Keratinocyte (primary cell): ENCODE data around the gene MFAP4. TPM values are rescaled to one million over a fixed set of nuclear protein-coding genes. Genes with fewer than 3 reads are reported as not detected.

Experiments
- DNase-seq: peaks from one replicate; pipeline ENCODE4 v3.0.0-alpha.2; 2011; ENCODE audit warnings: low read depth, missing footprints, low spot score
- FAIRE-seq: peaks from 2 replicates; lab custom pipeline; 2011; peaks lifted over from hg19 to GRCh38; lab: Jason Lieb, UNC
- H2AFZ ChIP-seq: 2 replicates; pipeline ENCODE4 v1.6.0; 2012; ENCODE audit warnings: low read length, control low read depth, inconsistent platforms; ENCODE audit not compliant: control insufficient read depth
- H3K27ac ChIP-seq: 2 replicates; pipeline ENCODE4 v1.5.1; 2011; ENCODE audit warnings: low read length; ENCODE audit not compliant: control insufficient read depth, insufficient read depth
- H3K27me3 ChIP-seq: 3 replicates; pipeline ENCODE4 v1.6.0; 2011; ENCODE audit warnings: low read length; ENCODE audit not compliant: control insufficient read depth, insufficient read depth; ENCODE audit errors: extremely low read depth
- H3K36me3 ChIP-seq, 2 experiments: 2 replicates in 1 of 2; 3 replicates in 1 of 2; pipeline ENCODE4 v1.5.1; 2011; ENCODE audit warnings: low read length in 2 of 2, mild to moderate bottlenecking in 1 of 2; ENCODE audit not compliant: control insufficient read depth in 2 of 2, insufficient read depth in 2 of 2; ENCODE audit errors: extremely low read depth in 1 of 2
- H3K4me1 ChIP-seq: 3 replicates; pipeline ENCODE4 v1.5.1; 2011; ENCODE audit warnings: low read length; ENCODE audit not compliant: control insufficient read depth, insufficient read depth; ENCODE audit errors: extremely low read depth
- H3K4me2 ChIP-seq: 3 replicates; pipeline ENCODE4 v1.6.0; 2011; ENCODE audit warnings: low read depth, low read length; ENCODE audit not compliant: control insufficient read depth, insufficient read depth; ENCODE audit errors: extremely low read depth
- H3K4me3 ChIP-seq, 3 experiments: fragments of 200-600 bp in 1 of 3; sonication (generic) in 1 of 3; 2 replicates in 2 of 3; 3 replicates in 1 of 3; pipeline ENCODE4 v1.5.1; 2011 to 2016; ENCODE audit warnings: low read length in 3 of 3, mild to moderate bottlenecking in 3 of 3, control low read depth in 2 of 3, inconsistent platforms in 1 of 3, low read depth in 1 of 3, mixed read lengths in 1 of 3, mixed run types in 1 of 3, moderate library complexity in 1 of 3; ENCODE audit not compliant: control insufficient read depth in 2 of 3, insufficient read depth in 2 of 3; ENCODE audit errors: extremely low read depth in 1 of 3
- H3K79me2 ChIP-seq: 2 replicates; pipeline ENCODE4 v1.6.0; 2012; ENCODE audit warnings: low read length; ENCODE audit not compliant: control insufficient read depth, insufficient read depth
- H3K9ac ChIP-seq: 3 replicates; pipeline ENCODE4 v1.6.0; 2011; ENCODE audit warnings: low read length; ENCODE audit not compliant: control insufficient read depth, insufficient read depth; ENCODE audit errors: extremely low read depth
- H3K9me1 ChIP-seq: 3 replicates; pipeline ENCODE4 v1.6.0; 2011; ENCODE audit warnings: low read length; ENCODE audit not compliant: control insufficient read depth, insufficient read depth; ENCODE audit errors: extremely low read depth
- H3K9me3 ChIP-seq: 2 replicates; pipeline ENCODE4 v1.5.1; 2012; ENCODE audit warnings: low read depth, low read length; ENCODE audit not compliant: control insufficient read depth
- H4K20me1 ChIP-seq: 3 replicates; pipeline ENCODE4 v1.6.0; 2011; ENCODE audit warnings: low read length; ENCODE audit not compliant: control insufficient read depth, insufficient read depth; ENCODE audit errors: extremely low read depth
- EZH2 ChIP-seq: IDR thresholded peaks from one replicate; pipeline ENCODE4 v1.6.1; 2012; ENCODE audit warnings: inconsistent platforms, mild to moderate bottlenecking, low read length, moderate library complexity
- dilution Hi-C: fragments of 300-500 bp; cut with MboI; formaldehyde crosslinking; loops from one replicate; pipeline ENCODE4 v1.7.0; 2020; ENCODE audit warnings: low sequenced_read_pairs; ENCODE audit not compliant: extremely low pct_ligation_motif_present
- polyA plus RNA-seq, 5 experiments: library from polyadenylated mRNA; depleted of rRNA in 3 of 5; stranded (reverse) in 3 of 5; stranded (forward) in 1 of 5; unstranded in 1 of 5; fragments of >200 nt; gene quantifications; 1 replicate in 1 of 5; 2 replicates in 3 of 5; 3 replicates in 1 of 5; pipeline versions ENCODE4 v1.2.1 to v1.2.3, GENCODE V29; 2011 to 2012; ENCODE audit warnings: missing spikeins in 2 of 5, low read depth in 1 of 5, low replicate concordance in 1 of 5
- TF ChIP-seq, protein P1 (sequence below), 3 experiments: IDR thresholded peaks in 1 of 3; conservative IDR thresholded peaks in 1 of 3; optimal IDR thresholded peaks in 1 of 3; 2 replicates in 2 of 3; 3 replicates in 1 of 3; pipeline versions ENCODE3 to v1.5.1; 2011; ENCODE audit warnings: low read length in 3 of 3, mild to moderate bottlenecking in 3 of 3, moderate library complexity in 2 of 3, control low read depth in 1 of 3, inconsistent platforms in 1 of 3; ENCODE audit not compliant: insufficient read depth in 2 of 3; ENCODE audit errors: extremely low read depth in 1 of 3

Gene MFAP4
- polyA plus RNA-seq, 1 donor (not counting 4 experiments of a cell fraction or from before 2014, with no cell fraction given) = not detected

DNA sequence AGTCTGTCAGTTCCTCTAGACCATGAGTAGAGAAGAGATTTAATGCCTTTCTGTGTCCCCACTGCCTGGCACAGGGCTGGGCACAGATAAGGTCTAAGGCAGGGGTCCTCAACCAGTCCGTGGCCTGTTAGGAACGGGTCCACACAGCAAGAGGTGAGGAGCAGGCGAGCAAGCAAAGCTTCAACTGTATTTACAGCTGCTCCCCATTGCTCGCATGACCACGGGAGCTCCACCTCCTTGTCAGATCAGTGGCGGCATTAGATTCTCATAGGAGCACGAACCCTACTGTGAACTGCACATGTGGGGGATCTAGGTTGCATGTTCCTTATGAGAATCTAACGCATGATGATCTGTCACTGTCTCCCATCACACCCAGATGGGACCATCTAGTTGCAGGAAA, 26.2 kb downstream of the MFAP4 start:
- H4K20me1 ChIP-seq = no peaks in the 10 kb centered on the region
- TF ChIP-seq, protein P1, sequence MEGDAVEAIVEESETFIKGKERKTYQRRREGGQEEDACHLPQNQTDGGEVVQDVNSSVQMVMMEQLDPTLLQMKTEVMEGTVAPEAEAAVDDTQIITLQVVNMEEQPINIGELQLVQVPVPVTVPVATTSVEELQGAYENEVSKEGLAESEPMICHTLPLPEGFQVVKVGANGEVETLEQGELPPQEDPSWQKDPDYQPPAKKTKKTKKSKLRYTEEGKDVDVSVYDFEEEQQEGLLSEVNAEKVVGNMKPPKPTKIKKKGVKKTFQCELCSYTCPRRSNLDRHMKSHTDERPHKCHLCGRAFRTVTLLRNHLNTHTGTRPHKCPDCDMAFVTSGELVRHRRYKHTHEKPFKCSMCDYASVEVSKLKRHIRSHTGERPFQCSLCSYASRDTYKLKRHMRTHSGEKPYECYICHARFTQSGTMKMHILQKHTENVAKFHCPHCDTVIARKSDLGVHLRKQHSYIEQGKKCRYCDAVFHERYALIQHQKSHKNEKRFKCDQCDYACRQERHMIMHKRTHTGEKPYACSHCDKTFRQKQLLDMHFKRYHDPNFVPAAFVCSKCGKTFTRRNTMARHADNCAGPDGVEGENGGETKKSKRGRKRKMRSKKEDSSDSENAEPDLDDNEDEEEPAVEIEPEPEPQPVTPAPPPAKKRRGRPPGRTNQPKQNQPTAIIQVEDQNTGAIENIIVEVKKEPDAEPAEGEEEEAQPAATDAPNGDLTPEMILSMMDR (optimal IDR thresholded peaks at IDR 0.05 in 1 of 3, IDR thresholded peaks at IDR 0.05 in 1 of 3, conservative IDR thresholded peaks at IDR 0.05 in 1 of 3; ENCODE audit: extremely low read depth in 1 of 3, insufficient read depth in 2 of 3, low read length in 3 of 3) = no peak
- no peak for TF ChIP-seq EZH2
- peaks cover 2% of the 10 kb centered on the region for H3K79me2 ChIP-seq
- no peaks in the 10 kb centered on the region for H3K9me1 ChIP-seq
- no peak overlapping the region for H3K27ac ChIP-seq
- peaks cover 12% of the 10 kb centered on the region for H3K4me1 ChIP-seq
- no peak overlapping the region for H3K9ac ChIP-seq
- H3K4me3 ChIP-seq = no peak overlapping the region
- no peak overlapping the region for H3K4me2 ChIP-seq
- H2AFZ ChIP-seq = no peak overlapping the region
- FAIRE-seq (no peak), DNase-seq (no peak)
- no peaks in the 10 kb centered on the region for H3K9me3 ChIP-seq
- peaks cover 0 to 5% of the 10 kb centered on the region in 2 experiments for H3K36me3 ChIP-seq
- dilution Hi-C loops = loop anchor here (5.0 to 25.0 kb wide), 2 partner anchors 97 to 302 kb away; no protein-coding TSS in a partner anchor
- H3K27me3 ChIP-seq = no peaks in the 10 kb centered on the region

DNA sequence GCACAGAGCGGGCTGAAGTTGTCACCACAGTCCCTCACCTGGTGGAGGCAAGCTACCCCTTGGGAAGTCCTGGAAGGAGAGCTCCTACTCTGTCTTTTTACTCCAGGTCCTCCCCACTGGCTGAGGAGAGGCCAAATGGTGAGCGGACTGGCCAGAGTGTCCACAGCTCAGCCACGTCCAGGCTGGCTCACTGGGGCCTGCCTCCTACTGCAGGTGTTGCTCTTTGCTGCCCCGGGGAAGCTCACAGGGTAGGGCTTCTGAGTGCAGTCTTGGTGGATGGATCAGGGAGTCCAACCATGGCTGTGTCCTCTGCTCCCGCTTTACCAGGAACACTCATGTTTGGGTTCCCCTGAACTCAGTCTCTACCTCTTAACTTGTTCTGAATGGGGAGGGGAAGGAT, 27.1 kb downstream of the MFAP4 start:
- Histone ChIP-seq H3K4me2 (no peak overlapping the region), H3K4me3 (no peak overlapping the region), H4K20me1 (no peaks in the 10 kb centered on the region), H3K27me3 (no peaks in the 10 kb centered on the region), H3K9me1 (no peaks in the 10 kb centered on the region), H3K27ac (no peak overlapping the region), H3K9ac (no peak overlapping the region), H2AFZ (no peak overlapping the region), H3K36me3 (peaks cover 0 to 5% of the 10 kb centered on the region in 2 experiments), H3K9me3 (no peaks in the 10 kb centered on the region), H3K79me2 (peaks cover 2% of the 10 kb centered on the region), H3K4me1 (peaks cover 12% of the 10 kb centered on the region)
- dilution Hi-C loops = loop anchor here (5.0 to 25.0 kb wide), 2 partner anchors 97 to 302 kb away; no protein-coding TSS in a partner anchor
- FAIRE-seq = no peak
- DNase-seq = no peak
- no peak for TF ChIP-seq EZH2
- TF ChIP-seq, protein P1 (optimal IDR thresholded peaks at IDR 0.05 in 1 of 3, IDR thresholded peaks at IDR 0.05 in 1 of 3, conservative IDR thresholded peaks at IDR 0.05 in 1 of 3; ENCODE audit: extremely low read depth in 1 of 3, insufficient read depth in 2 of 3, low read length in 3 of 3) = no peak
